HK-2 (cell line): ENCODE results near the gene ARHGEF4.
"Not testable (repeated sequence)": the region's sequence is repeated elsewhere in the genome, so short reads cannot be mapped to it uniquely, and the experiment has no call there.

Experiments
- DNase-seq: peaks from one replicate; pipeline ENCODE4 v3.0.0-alpha.2; 2018; ENCODE audit not compliant: unreplicated experiment

The ARHGEF4 gene

GRCh38 chr2:131049150-131049718, 212.5 kb downstream of the ARHGEF4 start:
- DNase-seq, result no peak

DNA sequence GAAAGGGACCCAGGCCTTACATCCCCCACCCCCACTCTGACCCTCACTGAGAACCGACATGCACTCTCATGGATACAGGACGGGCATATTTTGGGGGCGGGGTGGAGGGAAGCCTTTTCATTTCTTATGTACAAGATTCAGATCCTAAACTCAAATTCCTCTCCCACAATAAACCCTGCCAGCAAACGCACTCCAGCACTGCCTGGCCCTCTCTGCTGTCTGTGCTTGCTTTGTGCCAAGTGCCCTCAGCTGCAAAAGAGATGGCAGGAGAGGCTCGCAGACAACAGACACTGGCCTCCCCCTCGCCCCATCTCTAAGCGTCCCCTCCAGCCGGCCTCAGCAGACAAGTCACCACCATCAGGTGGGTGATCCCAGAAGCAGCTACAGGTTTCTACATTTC, 214.2 kb downstream of the ARHGEF4 start:
- no peak for DNase-seq

DNA sequence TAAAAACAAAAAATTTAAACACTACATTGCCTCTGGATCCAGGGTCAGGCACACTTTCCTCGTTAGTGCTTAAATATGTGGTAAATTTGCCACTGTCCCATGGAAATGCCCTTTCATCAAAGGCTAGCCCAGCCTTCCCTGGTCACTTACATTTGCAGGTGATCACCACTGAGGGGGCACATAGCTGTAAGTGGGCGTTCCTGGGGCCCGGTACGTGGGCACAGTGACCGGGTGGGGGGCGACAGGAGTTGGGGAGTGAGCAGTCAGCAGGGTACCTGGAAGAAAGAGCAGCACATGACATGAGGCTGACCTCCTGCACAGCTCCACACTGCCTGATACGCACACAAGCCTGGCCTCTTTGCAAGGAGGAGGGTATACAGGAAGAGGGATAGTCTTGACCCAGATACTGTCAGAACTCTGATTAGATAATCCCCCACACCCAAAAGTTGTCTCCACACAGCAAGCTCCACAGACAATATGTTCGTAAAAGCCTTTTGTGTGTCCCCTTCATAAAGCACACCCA, 216.1 kb downstream of the ARHGEF4 start:
- no peak for DNase-seq

- no peak for DNase-seq
Measured at GRCh38 chr2:131054488-131054887, 217.8 kb downstream of the ARHGEF4 start.

GRCh38 chr2:131055169-131056065, 218.7 kb downstream of the ARHGEF4 start:
- no peak for DNase-seq

GRCh38 chr2:131056204-131056931, 219.7 kb downstream of the ARHGEF4 start:
- DNase-seq, result no peak

DNA sequence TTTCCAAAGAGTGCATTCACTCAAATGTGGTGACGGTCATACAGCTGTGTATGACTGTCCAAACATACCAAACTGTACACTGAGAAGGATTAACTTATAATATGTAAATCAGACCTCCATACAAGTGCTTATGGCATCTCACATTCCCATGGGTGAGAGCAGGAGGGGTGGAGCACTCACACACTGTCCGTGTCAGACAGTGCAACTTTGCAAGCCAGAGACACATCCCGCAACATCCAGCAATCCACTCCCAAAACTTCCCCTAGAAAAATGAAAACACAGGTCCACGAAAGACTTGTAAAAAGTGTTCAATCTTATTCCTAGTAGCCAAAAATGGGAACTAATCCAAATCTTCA, 220.2 kb downstream of the ARHGEF4 start:
- no peak for DNase-seq

DNA sequence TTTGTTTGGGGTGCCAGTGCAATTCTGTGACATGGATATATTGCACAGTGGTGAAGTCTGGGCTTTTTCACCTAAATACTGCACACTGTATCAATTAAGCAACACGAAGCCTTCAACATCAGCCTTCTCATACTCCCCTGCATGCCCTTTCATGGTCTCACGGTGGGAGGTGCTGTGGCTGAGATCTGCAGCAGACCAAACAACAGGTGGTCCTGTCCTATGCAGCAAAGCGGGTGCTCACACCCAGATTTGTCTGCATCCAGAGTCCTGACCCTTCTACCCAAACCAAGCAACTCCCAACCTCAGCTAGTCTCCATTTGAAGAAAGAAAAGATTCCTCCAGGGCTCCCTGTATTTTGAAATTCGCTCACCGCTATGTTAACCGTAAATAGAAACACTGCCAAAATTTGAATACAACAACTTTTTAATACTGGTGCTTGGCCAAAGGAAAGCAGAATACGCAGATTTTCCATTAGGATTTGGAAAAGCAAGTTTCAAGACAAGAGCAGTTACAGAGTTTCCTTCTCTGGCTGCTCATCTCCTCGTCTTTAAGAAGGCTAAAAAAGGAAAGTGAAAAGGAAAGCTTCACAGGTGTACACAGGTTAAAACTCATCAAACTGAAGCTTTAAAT, 221.6 kb downstream of the ARHGEF4 start:
- no peak for DNase-seq

DNA sequence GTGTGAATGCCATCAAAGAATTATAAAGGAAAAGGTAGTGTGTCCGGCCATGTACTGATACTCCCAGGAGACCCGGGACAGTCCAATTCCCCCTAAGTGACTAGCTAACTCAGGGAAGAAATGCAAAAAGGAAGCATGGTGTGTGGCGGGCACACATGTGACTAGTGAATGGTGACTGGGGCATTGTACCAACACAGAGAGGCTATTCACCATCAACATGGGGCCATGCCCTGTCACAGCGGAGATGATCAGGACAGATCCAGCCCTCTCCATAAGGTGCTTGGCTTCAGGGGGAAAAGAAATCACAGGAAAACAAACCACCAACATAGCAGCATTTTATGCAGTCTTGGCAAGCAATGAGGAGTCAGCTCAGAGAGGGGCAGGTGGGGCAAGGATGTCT, 222.2 kb downstream of the ARHGEF4 start:
- DNase-seq, result no peak

GRCh38 chr2:131063501-131064283, 227.0 kb downstream of the ARHGEF4 start:
- DNase-seq, result no peak

DNA sequence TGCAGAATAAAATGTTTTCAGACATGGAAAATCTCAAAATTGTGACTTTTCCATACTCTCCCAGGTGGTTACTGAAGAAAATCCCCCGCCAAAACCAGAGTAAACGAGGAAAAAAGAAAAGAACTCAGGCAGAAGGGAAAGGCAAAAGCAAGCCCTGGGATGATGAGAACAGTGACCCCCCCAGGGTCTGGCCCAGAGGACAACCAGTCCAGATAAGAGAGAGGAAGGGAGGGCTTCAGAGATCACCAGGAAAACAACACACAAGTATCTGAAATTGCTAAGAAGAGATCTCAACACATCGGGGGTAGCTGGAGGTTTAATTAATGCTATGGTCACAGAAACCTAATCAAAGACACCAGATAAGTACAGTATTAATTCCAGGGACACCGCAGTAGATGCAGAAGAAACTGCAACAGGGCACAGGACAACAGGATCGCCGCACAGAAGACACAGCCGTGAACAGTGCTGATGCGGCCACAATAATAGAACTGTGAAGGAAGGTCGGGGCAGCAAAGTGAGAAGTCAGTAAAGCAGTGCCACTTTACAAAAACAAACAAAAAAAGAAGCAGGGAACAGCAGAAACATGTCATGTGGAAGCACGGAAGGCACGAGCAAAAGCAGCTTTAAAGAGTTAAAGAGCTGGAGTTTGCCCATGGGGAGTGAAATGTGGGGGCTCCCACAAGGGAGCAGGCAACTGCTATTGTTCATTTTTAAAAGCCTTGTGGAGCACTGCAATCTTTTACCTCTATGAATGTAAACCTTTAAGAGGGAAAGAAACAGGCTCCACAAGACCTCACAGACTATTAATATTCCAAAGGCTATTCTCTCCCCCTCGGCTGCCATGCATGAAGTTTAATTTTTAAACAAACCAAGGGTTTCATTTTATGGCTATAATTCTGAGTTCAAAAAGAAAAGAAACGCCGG, 228.1 kb downstream of the ARHGEF4 start:
- DNase-seq, result no peak

DNA sequence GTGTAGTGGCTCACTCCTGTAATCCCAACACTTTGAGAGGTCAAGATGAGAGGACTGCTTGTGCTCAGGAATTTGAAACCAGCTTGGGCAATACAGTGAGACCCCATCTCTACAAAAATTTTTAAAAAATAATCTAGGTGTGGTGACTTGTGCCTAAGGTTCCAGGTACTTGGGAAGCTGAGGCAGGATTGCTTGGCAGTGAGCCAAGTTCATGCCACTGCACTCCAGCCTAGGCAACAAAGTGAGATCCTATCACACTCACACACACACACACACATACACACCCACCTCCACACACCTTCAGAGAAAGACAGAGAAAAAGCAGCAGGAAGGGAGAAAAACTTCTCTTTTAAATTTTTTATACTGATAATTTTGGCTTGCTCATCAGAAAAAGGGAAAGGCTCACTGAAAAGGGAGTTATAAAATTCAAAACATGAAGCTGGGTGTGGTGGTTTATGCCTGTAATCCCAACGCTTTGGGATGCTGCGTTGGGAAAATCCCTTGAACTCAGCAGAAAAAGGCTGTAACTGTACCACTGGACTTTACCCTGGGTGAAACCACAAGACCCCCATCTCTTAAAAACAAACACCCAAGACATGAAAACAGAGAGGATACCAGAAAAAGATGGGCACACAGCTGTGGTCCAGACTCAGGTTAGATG, 230.9 kb downstream of the ARHGEF4 start:
- DNase-seq, result no peak

GRCh38 chr2:131068172-131068571, 231.5 kb downstream of the ARHGEF4 start:
- DNase-seq, result not testable (repeated sequence)

DNA sequence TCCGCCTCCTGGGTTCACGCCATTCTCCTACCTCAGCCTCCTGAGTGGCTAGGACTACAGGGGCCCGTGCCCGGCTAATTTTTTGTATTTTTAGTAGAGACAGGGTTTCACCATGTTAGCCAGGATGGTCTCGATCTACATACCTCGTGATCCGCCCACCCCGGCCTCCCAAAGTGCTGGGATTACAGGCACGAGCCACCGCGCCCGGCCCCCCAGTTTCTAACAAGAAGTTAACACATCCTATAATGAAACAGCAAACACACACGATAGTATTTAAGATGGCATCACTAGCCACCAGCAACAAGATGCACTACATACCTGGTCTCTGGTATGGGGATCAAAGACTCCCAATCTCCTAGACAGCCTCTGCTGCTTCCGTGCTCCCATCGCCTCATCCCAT, 238.9 kb downstream of the ARHGEF4 start:
- not testable (repeated sequence) for DNase-seq

DNA sequence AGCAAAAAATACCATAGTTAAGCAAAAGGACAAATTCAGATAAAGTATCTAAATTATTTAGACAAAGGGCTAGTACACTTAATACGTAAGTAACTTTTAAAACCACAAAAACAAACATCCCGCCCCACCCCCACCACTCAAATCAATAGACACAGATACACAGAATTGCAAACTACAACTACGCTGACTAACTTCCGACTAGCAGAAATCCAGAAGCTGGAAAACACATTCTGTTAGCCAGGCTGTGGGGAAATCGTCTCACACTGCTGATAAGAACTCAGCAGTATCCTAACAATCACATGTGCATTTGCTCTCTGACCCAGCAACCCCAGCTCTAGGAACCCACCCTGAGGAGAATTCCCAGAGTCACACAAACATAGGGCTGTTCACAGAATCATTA, 240.0 kb downstream of the ARHGEF4 start:
- DNase-seq, result no peak

- DNase-seq, result no peak
Measured at GRCh38 chr2:131077182-131077846, 240.6 kb downstream of the ARHGEF4 start.

GRCh38 chr2:131077966-131078365, 241.3 kb downstream of the ARHGEF4 start:
- DNase-seq, result no peak

DNA sequence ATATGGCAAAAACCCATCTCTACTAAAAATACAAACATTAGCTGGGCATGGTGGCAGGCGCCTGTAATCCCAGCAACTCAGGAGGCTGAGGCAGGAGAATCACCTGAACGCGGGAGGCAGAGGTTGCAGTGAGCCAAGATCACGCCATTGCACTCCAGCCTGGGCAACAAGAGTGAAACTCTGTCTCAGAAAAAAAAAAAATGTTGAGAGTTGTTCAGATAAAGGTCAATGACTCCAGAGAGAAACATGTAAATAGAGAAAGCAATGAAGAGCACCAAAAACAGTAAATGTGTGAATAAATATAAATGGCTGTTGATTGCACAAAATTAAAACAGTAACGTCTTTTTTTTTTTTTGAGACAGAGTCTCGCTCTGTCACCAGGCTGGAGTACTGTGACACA, 243.2 kb downstream of the ARHGEF4 start:
- not testable (repeated sequence) for DNase-seq

GRCh38 chr2:131081190-131081589, 244.5 kb downstream of the ARHGEF4 start:
- no peak for DNase-seq
